ENCODE results near the gene CLDN18.
A peak's percentile ranks its signal among the peaks of the same experiment; 100 is the strongest.

The CLDN18 gene

DNA sequence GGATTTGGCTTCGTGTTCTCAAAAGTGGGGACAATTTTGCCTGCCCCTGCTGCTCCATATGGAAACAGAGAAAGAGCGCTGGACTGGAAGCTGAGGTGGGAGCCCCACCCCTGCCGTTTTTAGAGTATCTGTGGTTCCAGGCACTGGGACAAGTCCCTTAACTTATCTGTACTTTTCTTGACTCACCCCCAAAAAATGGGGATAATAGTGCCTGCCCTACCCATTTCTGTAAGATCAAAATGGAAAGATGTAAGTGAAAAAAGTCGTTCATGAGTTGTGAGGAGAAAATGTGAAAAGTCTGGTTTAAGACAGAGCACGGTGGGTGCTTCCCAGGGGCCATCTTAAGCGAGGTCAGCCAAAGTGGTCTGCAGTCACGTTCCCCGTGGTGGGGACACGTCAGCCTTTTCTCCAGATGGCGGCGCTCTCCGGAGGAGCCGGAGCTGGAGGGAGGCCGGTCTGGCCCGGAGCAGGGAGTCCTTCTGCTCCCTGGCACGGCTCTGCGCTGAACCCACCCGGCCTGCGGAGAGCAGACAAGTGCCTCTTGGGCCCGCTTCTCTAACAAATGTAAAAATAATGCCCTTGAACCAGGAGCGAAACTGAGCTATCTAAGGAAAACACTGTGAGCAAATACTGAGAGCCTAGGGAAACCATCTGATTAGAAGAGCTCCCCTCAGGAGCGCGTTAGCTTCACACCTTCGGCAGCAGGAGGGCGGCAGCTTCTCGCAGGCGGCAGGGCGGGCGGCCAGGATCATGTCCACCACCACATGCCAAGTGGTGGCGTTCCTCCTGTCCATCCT is at the start of gene CLDN18:
Gene CLDN18 (plus strand): TSS at position 690 of the 797 bp plus-strand sequence. CDS start 61 bp downstream, at position 751.
- H3K27me3 ChIP-seq (ENCODE audit: control insufficient read depth in 5 of 5, insufficient read depth in 4 of 5, low read length in 5 of 5): no peaks in the 10 kb centered on the region
- no peaks in the 10 kb centered on the region for H3K4me1 ChIP-seq (ENCODE audit: control insufficient read depth in 5 of 5, insufficient read depth in 5 of 5, low read length in 5 of 5)
- H3K27ac ChIP-seq (ENCODE audit: low read depth, low read length): no peak within 1 kb of the TSS
- peaks cover 0 to 9% (median 3%) of the 10 kb centered on the region in 5 donors for H3K36me3 ChIP-seq (ENCODE audit: control insufficient read depth in 5 of 5, insufficient read depth in 5 of 5, low read length in 5 of 5)
- H3K9ac ChIP-seq (ENCODE audit: low read length in 5 of 5): no peak within 1 kb of the TSS
- H3K9me3 ChIP-seq (ENCODE audit: control insufficient read depth in 5 of 5, low read length in 5 of 5): peaks cover 0 to 3% (median 0%) of the 10 kb centered on the region in 5 donors
- no peak within 1 kb of the TSS for H3K4me3 ChIP-seq (ENCODE audit: low read depth in 1 of 5, low read length in 5 of 5)

DNA sequence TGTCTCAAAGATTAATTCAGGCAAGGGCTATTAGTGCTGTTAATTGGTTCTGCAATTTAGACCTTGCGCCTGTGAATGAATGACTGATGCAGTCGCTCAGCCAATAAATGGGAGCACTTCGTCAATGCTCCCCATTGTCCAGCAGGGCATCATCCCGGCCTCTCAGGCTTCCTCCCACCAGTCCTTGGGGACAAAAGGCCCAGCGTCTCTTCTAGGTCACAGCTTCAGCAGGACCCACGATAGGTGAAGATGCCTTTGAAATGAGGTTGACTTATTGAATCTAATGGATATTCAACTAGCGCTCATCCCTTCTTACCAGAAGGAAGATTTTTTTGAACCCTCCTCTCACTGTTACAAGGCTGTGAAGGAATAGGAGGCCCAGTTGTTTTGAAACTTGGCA is 47.7 kb upstream of the CLDN18 start:
- Histone ChIP-seq H3K9ac (ENCODE audit: low read length in 5 of 5) (no peak overlapping the region), H3K27ac (ENCODE audit: low read depth, low read length) (no peak overlapping the region), H3K4me3 (ENCODE audit: low read depth in 1 of 5, low read length in 5 of 5) (no peak overlapping the region), H3K36me3 (ENCODE audit: control insufficient read depth in 5 of 5, insufficient read depth in 5 of 5, low read length in 5 of 5) (no peaks in the 10 kb centered on the region), H3K4me1 (ENCODE audit: control insufficient read depth in 5 of 5, insufficient read depth in 5 of 5, low read length in 5 of 5) (no peaks in the 10 kb centered on the region), H3K9me3 (ENCODE audit: control insufficient read depth in 5 of 5, low read length in 5 of 5) (no peaks in the 10 kb centered on the region), H3K27me3 (ENCODE audit: control insufficient read depth in 5 of 5, insufficient read depth in 4 of 5, low read length in 5 of 5) (no peaks in the 10 kb centered on the region)

DNA sequence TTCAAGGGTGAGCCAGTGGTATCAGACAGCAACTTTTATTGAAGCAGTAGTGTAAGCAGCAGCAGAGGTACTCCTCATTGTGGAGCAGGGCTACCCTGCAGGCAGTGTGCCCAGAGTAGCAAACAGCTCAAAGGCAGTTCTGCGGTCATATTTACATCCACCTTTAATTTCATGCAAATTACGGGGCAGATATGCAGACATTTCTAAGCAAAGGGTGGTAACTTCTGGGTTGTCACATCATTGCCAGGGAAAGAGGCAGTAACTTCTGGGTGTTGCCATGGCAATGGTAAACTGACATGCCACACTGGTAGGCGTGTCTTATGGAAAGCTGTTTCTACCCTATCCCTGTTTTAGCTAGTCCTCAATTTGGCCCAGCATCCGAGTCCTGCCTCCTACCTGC is 46.5 kb upstream of the CLDN18 start:
- Histone ChIP-seq H3K36me3 (ENCODE audit: control insufficient read depth in 5 of 5, insufficient read depth in 5 of 5, low read length in 5 of 5) (no peaks in the 10 kb centered on the region), H3K27ac (ENCODE audit: low read depth, low read length) (no peak overlapping the region), H3K27me3 (ENCODE audit: control insufficient read depth in 5 of 5, insufficient read depth in 4 of 5, low read length in 5 of 5) (no peaks in the 10 kb centered on the region)

DNA sequence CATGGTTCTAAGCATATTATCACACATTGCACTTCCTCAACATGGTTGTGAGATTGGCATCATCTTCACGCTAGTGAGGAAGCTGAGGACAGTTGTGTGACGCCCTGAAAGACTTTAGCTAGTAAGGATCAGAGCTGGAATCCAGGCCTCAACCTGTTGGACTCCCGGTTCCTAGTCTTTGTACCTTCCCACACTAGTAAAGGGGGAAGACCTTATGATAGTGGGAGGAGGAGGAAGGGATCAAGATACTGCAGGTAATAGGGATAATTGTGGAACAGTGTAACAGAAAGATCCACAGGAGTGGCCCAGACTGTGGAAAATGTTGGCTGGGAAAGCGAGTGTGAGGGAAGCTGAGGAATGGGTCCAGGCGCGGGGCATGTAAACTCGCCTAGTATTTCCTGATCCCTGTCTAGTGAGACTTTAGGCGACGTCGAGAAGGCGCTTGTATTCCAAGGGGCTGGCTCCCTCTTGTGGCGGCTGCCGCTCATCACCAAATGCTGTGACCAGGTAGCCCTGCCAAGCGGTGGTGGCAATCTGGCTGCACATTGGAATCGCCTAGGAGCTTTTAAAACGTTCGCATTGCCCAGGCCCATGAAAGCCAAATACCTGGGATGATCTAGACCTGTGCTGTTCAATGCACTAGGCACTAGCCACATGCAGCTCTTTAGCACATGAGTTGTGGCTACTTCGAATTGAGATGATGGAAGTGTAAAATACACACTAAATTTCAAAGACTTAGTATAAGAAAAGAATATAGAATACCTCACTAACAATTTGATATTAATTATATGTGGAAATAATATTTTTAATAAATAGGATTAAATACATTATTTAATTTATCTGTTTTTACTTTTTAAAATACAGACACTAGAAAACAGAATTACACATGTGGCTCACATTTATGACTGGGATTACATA is 38.8 kb upstream of the CLDN18 start:
- no peaks in the 10 kb centered on the region for H3K9me3 ChIP-seq (ENCODE audit: control insufficient read depth in 5 of 5, low read length in 5 of 5)
- H3K4me3 ChIP-seq (ENCODE audit: low read depth in 1 of 5, low read length in 5 of 5): peak overlapping the region in 1 of 5 donors; percentile 32
- peak overlapping the region in 1 of 5 donors; percentile 21 for H3K9ac ChIP-seq (ENCODE audit: low read length in 5 of 5)
- peaks cover 0 to 3% (median 0%) of the 10 kb centered on the region in 5 donors for H3K27me3 ChIP-seq (ENCODE audit: control insufficient read depth in 5 of 5, insufficient read depth in 4 of 5, low read length in 5 of 5)
- H3K36me3 ChIP-seq (ENCODE audit: control insufficient read depth in 5 of 5, insufficient read depth in 5 of 5, low read length in 5 of 5): no peaks in the 10 kb centered on the region
- no peak overlapping the region for H3K27ac ChIP-seq (ENCODE audit: low read depth, low read length)
- peaks cover 0 to 4% (median 3%) of the 10 kb centered on the region in 5 donors for H3K4me1 ChIP-seq (ENCODE audit: control insufficient read depth in 5 of 5, insufficient read depth in 5 of 5, low read length in 5 of 5)

More for the DNA sequence above, 46.5 kb upstream of the CLDN18 start:
- H3K9me3 ChIP-seq (ENCODE audit: control insufficient read depth in 5 of 5, low read length in 5 of 5): no peaks in the 10 kb centered on the region
- no peaks in the 10 kb centered on the region for H3K4me1 ChIP-seq (ENCODE audit: control insufficient read depth in 5 of 5, insufficient read depth in 5 of 5, low read length in 5 of 5)
- no peak overlapping the region for H3K9ac ChIP-seq (ENCODE audit: low read length in 5 of 5)
- H3K4me3 ChIP-seq (ENCODE audit: low read depth in 1 of 5, low read length in 5 of 5): no peak overlapping the region

DNA sequence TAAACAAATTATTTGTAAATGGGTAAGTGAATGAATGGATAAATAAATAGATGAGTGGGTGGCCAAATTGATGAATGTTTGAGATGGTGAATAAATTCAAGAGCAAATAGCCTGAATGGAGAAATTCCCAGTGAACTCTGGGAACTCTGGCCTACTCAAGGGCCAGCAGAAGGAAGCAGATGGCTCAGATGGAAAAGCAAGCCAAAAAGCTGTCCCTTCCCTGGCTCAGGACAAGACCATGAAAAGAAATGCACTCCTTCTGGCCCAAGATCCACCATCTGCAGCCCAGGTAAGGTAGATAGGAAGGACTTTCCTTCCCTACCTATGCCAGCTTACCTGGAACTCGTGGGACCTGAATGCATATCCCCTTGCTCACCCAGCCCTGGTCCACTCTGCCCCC is 37.6 kb upstream of the CLDN18 start:
- H3K27ac ChIP-seq (ENCODE audit: low read depth, low read length): no peak overlapping the region
- no peaks in the 10 kb centered on the region for H3K36me3 ChIP-seq (ENCODE audit: control insufficient read depth in 5 of 5, insufficient read depth in 5 of 5, low read length in 5 of 5)
- no peaks in the 10 kb centered on the region for H3K9me3 ChIP-seq (ENCODE audit: control insufficient read depth in 5 of 5, low read length in 5 of 5)
- peaks cover 0 to 3% (median 0%) of the 10 kb centered on the region in 5 donors for H3K27me3 ChIP-seq (ENCODE audit: control insufficient read depth in 5 of 5, insufficient read depth in 4 of 5, low read length in 5 of 5)
- H3K4me1 ChIP-seq (ENCODE audit: control insufficient read depth in 5 of 5, insufficient read depth in 5 of 5, low read length in 5 of 5): peaks cover 0 to 4% (median 3%) of the 10 kb centered on the region in 5 donors
- no peak overlapping the region for H3K4me3 ChIP-seq (ENCODE audit: low read depth in 1 of 5, low read length in 5 of 5)
- no peak overlapping the region for H3K9ac ChIP-seq (ENCODE audit: low read length in 5 of 5)

DNA sequence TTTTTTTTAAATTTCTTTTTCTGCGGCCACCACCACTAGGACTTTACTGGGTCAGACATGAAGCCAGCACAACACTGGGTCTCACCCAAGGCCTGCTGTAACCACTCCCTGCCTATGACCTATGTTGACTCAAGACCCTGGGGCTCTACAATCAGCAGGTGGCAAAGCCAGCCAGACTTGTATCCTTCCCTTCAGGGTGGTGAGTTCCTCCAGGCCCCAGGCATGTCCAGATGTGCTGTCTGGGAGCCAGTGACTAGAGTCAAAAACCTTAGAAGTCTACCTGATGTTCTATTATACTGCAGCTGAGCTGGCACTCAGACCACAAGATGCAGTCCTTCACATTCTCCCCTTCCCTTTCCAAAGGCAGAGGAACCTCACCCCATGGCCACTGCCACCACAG is 31.6 kb upstream of the CLDN18 start:
- Histone ChIP-seq H3K4me1 (ENCODE audit: control insufficient read depth in 5 of 5, insufficient read depth in 5 of 5, low read length in 5 of 5) (no peaks in the 10 kb centered on the region), H3K9me3 (ENCODE audit: control insufficient read depth in 5 of 5, low read length in 5 of 5) (no peaks in the 10 kb centered on the region), H3K27ac (ENCODE audit: low read depth, low read length) (no peak overlapping the region), H3K4me3 (ENCODE audit: low read depth in 1 of 5, low read length in 5 of 5) (no peak overlapping the region), H3K9ac (ENCODE audit: low read length in 5 of 5) (no peak overlapping the region), H3K36me3 (ENCODE audit: control insufficient read depth in 5 of 5, insufficient read depth in 5 of 5, low read length in 5 of 5) (no peaks in the 10 kb centered on the region), H3K27me3 (ENCODE audit: control insufficient read depth in 5 of 5, insufficient read depth in 4 of 5, low read length in 5 of 5) (peaks cover 0 to 2% (median 0%) of the 10 kb centered on the region in 5 donors)

DNA sequence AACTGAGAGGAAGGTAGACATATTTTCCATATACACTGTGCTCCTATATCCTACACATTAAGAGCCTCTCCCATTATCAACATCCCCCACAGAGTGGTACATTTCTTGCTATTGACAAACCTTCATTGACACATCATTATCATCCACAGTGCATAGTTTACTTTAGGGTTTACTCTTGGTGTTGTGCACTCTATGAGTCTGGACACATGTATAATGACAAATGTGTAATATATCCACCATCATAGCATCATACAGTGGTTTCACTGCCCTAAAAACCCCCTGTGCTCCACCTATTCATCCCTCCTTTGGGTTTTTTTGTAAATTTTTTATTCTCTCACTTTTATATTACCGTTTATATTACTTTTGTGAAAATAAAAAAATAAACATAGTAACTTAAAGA is 22.2 kb upstream of the CLDN18 start:
- no peak overlapping the region for H3K27ac ChIP-seq (ENCODE audit: low read depth, low read length)
- no peak overlapping the region for H3K9ac ChIP-seq (ENCODE audit: low read length in 5 of 5)
- H3K27me3 ChIP-seq (ENCODE audit: control insufficient read depth in 5 of 5, insufficient read depth in 4 of 5, low read length in 5 of 5): peaks cover 0 to 3% (median 0%) of the 10 kb centered on the region in 5 donors
- H3K4me1 ChIP-seq (ENCODE audit: control insufficient read depth in 5 of 5, insufficient read depth in 5 of 5, low read length in 5 of 5): peaks cover 0 to 2% (median 0%) of the 10 kb centered on the region in 5 donors
- no peaks in the 10 kb centered on the region for H3K36me3 ChIP-seq (ENCODE audit: control insufficient read depth in 5 of 5, insufficient read depth in 5 of 5, low read length in 5 of 5)
- no peak overlapping the region for H3K4me3 ChIP-seq (ENCODE audit: low read depth in 1 of 5, low read length in 5 of 5)
- no peaks in the 10 kb centered on the region for H3K9me3 ChIP-seq (ENCODE audit: control insufficient read depth in 5 of 5, low read length in 5 of 5)

DNA sequence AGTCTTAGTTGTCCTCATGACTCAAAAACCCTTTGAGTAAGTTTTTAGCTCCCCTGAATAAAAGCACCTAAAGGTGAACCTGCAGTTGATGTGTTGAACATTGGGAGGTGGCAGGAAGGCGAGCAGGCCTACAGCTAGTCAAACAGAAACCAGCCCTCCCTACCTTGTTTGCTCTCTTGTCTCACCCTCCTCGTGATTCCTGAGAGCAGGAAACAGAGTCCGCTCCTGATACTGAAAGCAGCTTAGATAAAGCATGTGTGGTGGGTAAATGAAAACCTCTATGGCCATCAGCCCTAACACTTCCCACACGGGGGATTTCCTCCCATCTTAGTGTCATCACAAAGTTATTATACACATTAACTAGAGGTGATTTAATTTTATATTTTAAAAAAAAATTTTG is 21.8 kb upstream of the CLDN18 start:
- H3K9ac ChIP-seq (ENCODE audit: low read length in 5 of 5): no peak overlapping the region
- H3K27me3 ChIP-seq (ENCODE audit: control insufficient read depth in 5 of 5, insufficient read depth in 4 of 5, low read length in 5 of 5): peaks cover 0 to 3% (median 0%) of the 10 kb centered on the region in 5 donors
- H3K27ac ChIP-seq (ENCODE audit: low read depth, low read length): no peak overlapping the region
- H3K4me3 ChIP-seq (ENCODE audit: low read depth in 1 of 5, low read length in 5 of 5): no peak overlapping the region
- H3K9me3 ChIP-seq (ENCODE audit: control insufficient read depth in 5 of 5, low read length in 5 of 5): no peaks in the 10 kb centered on the region
- H3K4me1 ChIP-seq (ENCODE audit: control insufficient read depth in 5 of 5, insufficient read depth in 5 of 5, low read length in 5 of 5): peaks cover 0 to 2% (median 0%) of the 10 kb centered on the region in 5 donors
- no peaks in the 10 kb centered on the region for H3K36me3 ChIP-seq (ENCODE audit: control insufficient read depth in 5 of 5, insufficient read depth in 5 of 5, low read length in 5 of 5)

DNA sequence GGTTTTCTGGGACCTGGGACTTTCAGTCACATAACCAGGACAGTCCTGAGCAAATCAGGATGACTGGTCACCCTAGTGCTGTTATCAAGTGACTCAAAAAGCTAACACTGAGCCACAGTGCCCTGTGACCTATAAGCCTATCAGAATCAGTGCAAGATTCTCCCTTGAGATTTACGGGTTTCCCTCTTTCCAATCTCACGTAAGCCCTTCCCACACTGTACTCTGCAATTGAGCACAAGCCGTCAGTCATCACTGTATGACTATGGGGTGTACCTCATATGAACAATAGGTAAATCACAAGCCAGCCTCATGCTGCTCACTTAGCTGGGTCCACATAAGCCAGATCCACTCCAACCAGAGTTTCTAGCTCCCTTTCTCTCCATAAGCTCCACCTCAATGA is 21.0 kb upstream of the CLDN18 start:
- Histone ChIP-seq H3K9me3 (ENCODE audit: control insufficient read depth in 5 of 5, low read length in 5 of 5) (peaks cover 0 to 3% (median 0%) of the 10 kb centered on the region in 5 donors), H3K27ac (ENCODE audit: low read depth, low read length) (no peak overlapping the region), H3K4me3 (ENCODE audit: low read depth in 1 of 5, low read length in 5 of 5) (no peak overlapping the region), H3K9ac (ENCODE audit: low read length in 5 of 5) (no peak overlapping the region), H3K36me3 (ENCODE audit: control insufficient read depth in 5 of 5, insufficient read depth in 5 of 5, low read length in 5 of 5) (no peaks in the 10 kb centered on the region), H3K4me1 (ENCODE audit: control insufficient read depth in 5 of 5, insufficient read depth in 5 of 5, low read length in 5 of 5) (peaks cover 0 to 2% (median 0%) of the 10 kb centered on the region in 5 donors), H3K27me3 (ENCODE audit: control insufficient read depth in 5 of 5, insufficient read depth in 4 of 5, low read length in 5 of 5) (peaks cover 0 to 3% (median 0%) of the 10 kb centered on the region in 5 donors)

DNA sequence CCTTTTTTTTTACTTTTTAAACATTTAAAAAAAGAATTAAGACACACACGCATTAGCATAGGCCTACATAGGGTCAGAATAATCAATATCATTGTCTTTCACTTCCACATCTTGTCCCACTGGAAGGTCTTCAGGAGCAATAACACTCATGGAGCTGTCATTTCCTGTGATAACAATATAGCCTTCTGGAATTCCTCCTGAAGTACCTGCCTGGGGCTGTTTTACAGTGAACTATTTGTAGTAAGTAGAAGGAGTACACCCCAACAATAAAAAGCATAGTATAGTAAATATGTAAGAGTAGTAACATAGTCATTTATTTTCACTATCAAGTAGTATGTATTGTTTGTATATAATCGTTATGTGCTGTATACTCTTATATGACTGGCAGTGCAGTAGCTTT is 19.5 kb upstream of the CLDN18 start:
- H3K27me3 ChIP-seq (ENCODE audit: control insufficient read depth in 5 of 5, insufficient read depth in 4 of 5, low read length in 5 of 5): peaks cover 0 to 3% (median 0%) of the 10 kb centered on the region in 5 donors
- H3K36me3 ChIP-seq (ENCODE audit: control insufficient read depth in 5 of 5, insufficient read depth in 5 of 5, low read length in 5 of 5): no peaks in the 10 kb centered on the region
- peaks cover 0 to 2% (median 0%) of the 10 kb centered on the region in 5 donors for H3K4me1 ChIP-seq (ENCODE audit: control insufficient read depth in 5 of 5, insufficient read depth in 5 of 5, low read length in 5 of 5)
- no peak overlapping the region for H3K4me3 ChIP-seq (ENCODE audit: low read depth in 1 of 5, low read length in 5 of 5)
- peaks cover 0 to 6% (median 0%) of the 10 kb centered on the region in 5 donors for H3K9me3 ChIP-seq (ENCODE audit: control insufficient read depth in 5 of 5, low read length in 5 of 5)
- no peak overlapping the region for H3K27ac ChIP-seq (ENCODE audit: low read depth, low read length)
- H3K9ac ChIP-seq (ENCODE audit: low read length in 5 of 5): no peak overlapping the region

Measured in subcutaneous abdominal adipose tissue (tissue), 5 donors.